T-helper 1 cell treated with Interleukin-12 subunit alpha and Interleukin-12 subunit beta and Interleukin-4 antibody, amounts not matched to agents 30 μg/mL and 1 μg/mL, for 36 hours (primary cell): ENCODE data around the gene PRSS12.
"Not testable (repeated sequence)": the region's sequence is repeated elsewhere in the genome, so short reads cannot be mapped to it uniquely, and the experiment has no call there.

Experiments used
- H3K27ac Mint-ChIP-seq: one replicate; pipeline ENCODE4 v1.8.0; 2021; ENCODE audit warnings: mild to moderate bottlenecking, mixed read lengths
- H3K27me3 Mint-ChIP-seq: one replicate; pipeline ENCODE4 v1.8.0; 2021; ENCODE audit warnings: low read depth, mixed read lengths
- H3K36me3 Mint-ChIP-seq: one replicate; pipeline ENCODE4 v1.8.0; 2021; ENCODE audit warnings: low read depth, mixed read lengths
- H3K4me1 Mint-ChIP-seq: one replicate; pipeline ENCODE4 v1.8.0; 2021; ENCODE audit warnings: low read depth, mixed read lengths
- H3K4me3 Mint-ChIP-seq: one replicate; pipeline ENCODE4 v1.8.0; 2021; ENCODE audit warnings: mild to moderate bottlenecking, moderate library complexity, mixed read lengths
- H3K9me3 Mint-ChIP-seq: one replicate; pipeline ENCODE4 v1.8.0; 2021; ENCODE audit warnings: mixed read lengths

PRSS12 gene, protein sequence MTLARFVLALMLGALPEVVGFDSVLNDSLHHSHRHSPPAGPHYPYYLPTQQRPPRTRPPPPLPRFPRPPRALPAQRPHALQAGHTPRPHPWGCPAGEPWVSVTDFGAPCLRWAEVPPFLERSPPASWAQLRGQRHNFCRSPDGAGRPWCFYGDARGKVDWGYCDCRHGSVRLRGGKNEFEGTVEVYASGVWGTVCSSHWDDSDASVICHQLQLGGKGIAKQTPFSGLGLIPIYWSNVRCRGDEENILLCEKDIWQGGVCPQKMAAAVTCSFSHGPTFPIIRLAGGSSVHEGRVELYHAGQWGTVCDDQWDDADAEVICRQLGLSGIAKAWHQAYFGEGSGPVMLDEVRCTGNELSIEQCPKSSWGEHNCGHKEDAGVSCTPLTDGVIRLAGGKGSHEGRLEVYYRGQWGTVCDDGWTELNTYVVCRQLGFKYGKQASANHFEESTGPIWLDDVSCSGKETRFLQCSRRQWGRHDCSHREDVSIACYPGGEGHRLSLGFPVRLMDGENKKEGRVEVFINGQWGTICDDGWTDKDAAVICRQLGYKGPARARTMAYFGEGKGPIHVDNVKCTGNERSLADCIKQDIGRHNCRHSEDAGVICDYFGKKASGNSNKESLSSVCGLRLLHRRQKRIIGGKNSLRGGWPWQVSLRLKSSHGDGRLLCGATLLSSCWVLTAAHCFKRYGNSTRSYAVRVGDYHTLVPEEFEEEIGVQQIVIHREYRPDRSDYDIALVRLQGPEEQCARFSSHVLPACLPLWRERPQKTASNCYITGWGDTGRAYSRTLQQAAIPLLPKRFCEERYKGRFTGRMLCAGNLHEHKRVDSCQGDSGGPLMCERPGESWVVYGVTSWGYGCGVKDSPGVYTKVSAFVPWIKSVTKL

DNA sequence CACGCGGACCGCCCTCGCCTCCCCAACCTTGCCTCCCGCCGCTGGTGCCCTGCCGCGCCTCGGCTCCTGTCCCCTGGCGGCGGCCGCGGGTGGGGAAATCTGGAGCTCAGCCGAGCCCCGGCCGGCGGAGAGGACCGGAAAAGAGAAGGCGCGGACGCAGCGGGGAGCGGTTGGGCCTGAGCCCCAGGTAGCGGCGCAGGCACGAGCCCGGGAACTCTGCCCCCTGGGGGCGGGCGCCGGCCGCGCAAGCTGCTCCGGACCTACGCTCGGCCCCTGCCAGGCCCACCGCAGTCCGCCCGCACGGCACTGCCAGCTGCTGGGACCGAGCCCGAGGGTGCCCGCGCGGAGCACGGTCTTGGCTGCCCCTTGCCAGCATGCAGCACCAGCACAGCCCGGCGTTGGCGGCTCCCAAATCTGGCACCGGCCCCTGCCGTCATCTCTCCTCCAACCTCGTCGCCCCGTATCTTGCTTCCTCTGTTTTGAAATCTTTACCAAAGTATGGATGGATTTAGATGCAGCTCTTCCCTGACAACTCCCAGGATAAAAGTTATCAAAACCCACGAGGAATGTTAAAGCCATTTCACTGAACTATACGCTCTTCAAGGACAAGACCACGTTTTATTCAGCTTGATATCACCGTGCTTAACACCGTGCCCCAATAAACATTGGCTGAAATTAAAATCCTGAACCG, at the start of gene PRSS12:
TSS of gene PRSS12 (minus strand) at position 161 of the 691 bp plus-strand sequence. CDS start 283 bp downstream, outside the sequence.
- Mint-ChIP-seq H3K27me3 (peaks cover 73% of the 10 kb centered on the region), H3K4me3 (peak within 1 kb of the TSS; percentile 83), H3K9me3 (no peaks in the 10 kb centered on the region), H3K27ac (no peak within 1 kb of the TSS), H3K36me3 (no peaks in the 10 kb centered on the region), H3K4me1 (peaks cover 10% of the 10 kb centered on the region)

DNA sequence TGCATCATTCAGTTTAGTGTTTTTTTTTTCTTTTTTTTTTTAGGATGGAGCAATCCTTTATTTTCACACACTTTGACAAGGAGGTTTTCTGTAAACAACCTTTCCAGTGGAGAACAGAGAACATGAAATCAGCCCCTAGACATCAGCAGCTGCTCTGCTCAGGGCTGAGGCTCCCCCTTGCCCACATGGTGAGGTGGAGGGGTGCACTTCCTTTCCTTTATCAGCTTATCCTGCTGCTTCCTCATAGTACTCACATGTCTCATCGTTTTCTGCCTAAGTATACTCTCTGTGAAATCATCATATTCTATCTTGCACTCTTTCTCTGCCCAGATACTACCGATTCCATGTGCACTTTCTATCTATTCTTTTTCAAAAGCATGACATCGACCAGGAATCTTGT, 47.6 kb upstream of the PRSS12 start:
- Mint-ChIP-seq H3K9me3 (no peaks in the 10 kb centered on the region), H3K27me3 (peaks cover 11% of the 10 kb centered on the region), H3K4me3 (no peak overlapping the region), H3K27ac (no peak overlapping the region), H3K4me1 (peaks cover 4% of the 10 kb centered on the region), H3K36me3 (no peaks in the 10 kb centered on the region)

DNA sequence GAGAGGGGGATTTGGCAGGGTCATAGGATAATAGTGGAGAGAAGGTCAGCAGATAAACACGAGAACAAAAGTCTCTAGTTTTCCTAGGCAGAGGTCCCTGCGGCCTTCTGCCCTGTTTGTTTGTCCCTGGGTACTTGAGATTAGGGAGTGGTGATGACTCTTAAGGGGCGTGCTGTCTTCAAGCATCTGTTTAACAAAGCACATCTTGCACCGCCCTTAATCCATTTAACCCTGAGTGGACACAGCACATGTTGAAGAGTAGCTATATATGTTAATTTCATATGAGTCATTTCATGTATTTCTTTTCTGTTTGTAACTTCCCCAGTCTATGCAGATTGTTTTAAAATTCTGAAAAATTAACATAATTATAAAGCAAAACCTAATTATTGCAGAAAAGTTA, 47.1 kb upstream of the PRSS12 start:
- H3K36me3 Mint-ChIP-seq, H3K27me3 Mint-ChIP-seq, H3K4me3 Mint-ChIP-seq, H3K9me3 Mint-ChIP-seq, H3K4me1 Mint-ChIP-seq, H3K27ac Mint-ChIP-seq: not testable (repeated sequence)

DNA sequence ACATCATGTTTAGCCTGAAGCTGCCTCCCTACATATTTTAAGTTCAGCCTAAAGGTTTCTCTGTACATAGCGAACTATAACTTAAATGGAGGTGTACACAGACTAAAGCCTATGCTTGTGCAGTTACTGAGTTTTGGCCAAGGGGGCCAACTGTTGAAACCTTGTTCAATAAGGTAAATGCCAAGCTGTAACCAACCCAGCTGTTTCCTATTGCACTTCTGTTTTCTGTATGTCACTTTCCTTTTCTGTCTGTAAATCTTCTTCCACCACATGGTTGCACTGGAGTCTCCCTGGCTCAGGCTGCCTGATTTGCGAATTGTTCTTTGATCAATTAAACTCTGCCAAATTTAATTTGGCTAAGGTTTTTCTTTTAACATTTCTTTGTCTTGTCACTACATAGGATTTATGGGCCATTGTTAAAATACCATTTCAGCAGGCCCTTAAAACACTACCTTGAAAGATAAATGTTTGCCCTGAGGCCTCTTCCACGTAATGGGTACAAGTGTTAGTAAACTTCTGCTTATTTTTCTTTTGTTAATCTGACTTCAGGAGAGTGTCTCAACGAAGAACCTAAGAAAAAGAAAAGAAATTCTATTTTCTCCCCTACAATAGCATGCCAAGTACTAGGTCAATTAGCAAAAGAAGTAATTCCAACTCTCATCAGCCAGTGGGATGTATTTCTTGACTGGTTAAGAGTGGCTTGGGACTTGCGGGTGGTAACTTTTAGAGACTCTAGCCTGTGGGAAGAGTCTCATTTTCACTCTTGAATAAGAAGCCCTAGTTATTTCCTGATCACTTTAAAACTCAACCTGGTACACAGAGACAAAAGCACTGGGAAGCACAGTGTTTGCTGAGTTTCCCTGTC, 45.7 kb upstream of the PRSS12 start:
- H3K4me1 Mint-ChIP-seq = peaks cover 4% of the 10 kb centered on the region
- peaks cover 7% of the 10 kb centered on the region for H3K27me3 Mint-ChIP-seq
- H3K27ac Mint-ChIP-seq = no peak overlapping the region
- no peaks in the 10 kb centered on the region for H3K36me3 Mint-ChIP-seq
- no peak overlapping the region for H3K4me3 Mint-ChIP-seq
- no peaks in the 10 kb centered on the region for H3K9me3 Mint-ChIP-seq

DNA sequence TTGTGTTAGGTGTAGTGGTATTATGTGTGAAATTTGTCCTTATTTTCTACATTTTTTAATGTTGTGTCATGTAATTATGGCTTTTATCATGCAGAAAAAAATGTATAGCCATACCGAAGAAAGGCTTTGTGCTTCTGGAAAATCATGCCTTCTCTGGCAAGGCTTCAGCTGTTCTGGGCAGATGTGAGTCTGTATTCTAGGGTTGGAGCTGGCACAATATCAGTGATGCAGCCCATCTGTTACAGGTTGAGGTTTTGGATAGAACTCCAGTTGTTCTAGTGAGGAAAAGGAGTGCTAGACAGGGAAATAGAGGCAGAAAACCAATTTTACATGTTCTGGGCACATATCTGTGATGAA, 44.8 kb upstream of the PRSS12 start:
- H3K27ac Mint-ChIP-seq = no peak overlapping the region
- no peaks in the 10 kb centered on the region for H3K36me3 Mint-ChIP-seq
- H3K4me1 Mint-ChIP-seq = peaks cover 4% of the 10 kb centered on the region
- peaks cover 7% of the 10 kb centered on the region for H3K27me3 Mint-ChIP-seq
- H3K9me3 Mint-ChIP-seq = peaks cover 3% of the 10 kb centered on the region
- H3K4me3 Mint-ChIP-seq = no peak overlapping the region

DNA sequence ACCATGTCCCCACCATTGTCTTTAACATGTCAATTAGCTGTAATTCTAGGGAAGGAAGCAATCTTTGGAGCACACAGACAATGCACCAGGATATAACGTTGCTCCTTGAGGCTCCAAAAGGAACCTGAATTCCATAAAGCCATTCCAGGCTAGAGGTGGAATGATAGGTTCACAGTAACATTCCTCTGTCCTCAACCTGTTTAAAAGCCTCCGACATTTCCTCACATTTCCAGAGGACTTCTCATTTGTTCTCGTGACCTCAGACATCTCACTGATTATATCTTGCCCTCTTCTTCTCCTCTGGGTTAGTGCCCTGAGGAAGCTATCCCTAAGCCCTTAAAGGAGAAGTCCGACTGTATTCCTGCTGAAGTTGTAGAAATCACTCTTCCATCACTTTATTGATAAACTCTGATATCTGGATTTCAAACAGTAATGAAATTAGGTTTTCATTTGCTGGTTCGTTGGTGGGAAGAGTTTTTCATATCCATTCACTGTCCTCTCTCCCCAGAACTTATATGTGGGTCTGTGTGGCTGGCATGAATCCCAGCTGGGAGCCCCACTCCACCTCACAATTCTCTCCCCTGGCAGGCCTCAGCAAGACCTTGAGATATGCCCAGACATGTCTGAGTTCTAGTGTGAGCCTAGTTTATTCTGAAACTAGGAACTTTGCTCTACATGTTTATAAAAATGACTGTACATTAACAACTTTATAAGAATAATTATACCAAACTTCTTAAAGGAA, 44.2 kb upstream of the PRSS12 start:
- peaks cover 3% of the 10 kb centered on the region for H3K9me3 Mint-ChIP-seq

DNA sequence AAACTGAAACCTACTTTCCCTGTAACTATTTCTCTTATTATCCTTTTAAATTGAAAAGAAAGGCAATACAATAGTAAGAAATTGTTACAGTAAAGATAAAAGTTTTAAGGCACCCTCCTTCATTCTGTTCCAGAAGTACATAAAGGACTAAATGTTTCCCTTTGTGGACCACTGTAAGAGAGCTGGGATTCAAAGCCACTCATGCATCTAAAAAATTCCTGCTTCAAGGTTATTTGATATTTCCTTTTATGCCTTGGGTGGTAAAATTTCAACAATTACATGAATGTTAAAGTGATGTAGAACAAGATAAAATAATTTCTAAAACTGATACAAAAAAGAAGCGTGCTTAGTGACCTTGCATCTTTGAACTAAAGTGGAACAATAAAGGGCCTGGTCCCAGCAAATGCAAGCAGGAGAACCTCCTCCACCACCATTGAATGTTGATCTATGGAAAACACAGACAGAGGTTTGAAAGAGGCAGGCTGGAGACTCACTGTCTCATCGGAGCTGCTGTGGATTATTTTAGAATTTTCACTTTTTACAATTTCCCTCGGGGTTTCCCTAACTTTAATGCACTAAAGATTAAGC, 42.3 kb upstream of the PRSS12 start:
- no peak overlapping the region for H3K4me3 Mint-ChIP-seq
- H3K9me3 Mint-ChIP-seq = peaks cover 3% of the 10 kb centered on the region
- no peaks in the 10 kb centered on the region for H3K36me3 Mint-ChIP-seq
- H3K4me1 Mint-ChIP-seq = peaks cover 4% of the 10 kb centered on the region
- H3K27ac Mint-ChIP-seq = no peak overlapping the region
- no peaks in the 10 kb centered on the region for H3K27me3 Mint-ChIP-seq

More for the DNA sequence above, 44.2 kb upstream of the PRSS12 start:
- peaks cover 3% of the 10 kb centered on the region for H3K27me3 Mint-ChIP-seq
- H3K4me1 Mint-ChIP-seq = peaks cover 4% of the 10 kb centered on the region
- H3K4me3 Mint-ChIP-seq = no peak overlapping the region
- H3K36me3 Mint-ChIP-seq = no peaks in the 10 kb centered on the region
- H3K27ac Mint-ChIP-seq = no peak overlapping the region

DNA sequence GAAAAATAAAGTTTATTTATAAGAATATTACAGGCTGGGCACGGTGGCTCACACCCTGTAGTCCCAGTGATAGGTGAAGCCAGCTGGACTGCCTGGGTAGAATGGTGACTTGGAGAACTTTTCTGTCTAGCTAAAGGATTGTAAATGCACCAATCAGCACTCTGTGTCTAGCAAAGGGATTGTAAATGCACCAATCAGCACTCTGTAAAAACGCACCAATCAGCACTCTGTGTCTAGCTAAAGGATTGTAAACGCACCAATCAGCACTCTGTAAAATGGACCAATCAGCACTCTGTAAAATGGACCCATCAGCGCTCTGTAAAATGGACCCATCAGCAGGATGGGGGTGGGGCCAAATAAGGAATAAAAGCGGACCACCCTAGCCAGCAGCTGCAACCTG, 39.7 kb upstream of the PRSS12 start:
- not testable (repeated sequence) for H3K27ac Mint-ChIP-seq, H3K4me3 Mint-ChIP-seq

DNA sequence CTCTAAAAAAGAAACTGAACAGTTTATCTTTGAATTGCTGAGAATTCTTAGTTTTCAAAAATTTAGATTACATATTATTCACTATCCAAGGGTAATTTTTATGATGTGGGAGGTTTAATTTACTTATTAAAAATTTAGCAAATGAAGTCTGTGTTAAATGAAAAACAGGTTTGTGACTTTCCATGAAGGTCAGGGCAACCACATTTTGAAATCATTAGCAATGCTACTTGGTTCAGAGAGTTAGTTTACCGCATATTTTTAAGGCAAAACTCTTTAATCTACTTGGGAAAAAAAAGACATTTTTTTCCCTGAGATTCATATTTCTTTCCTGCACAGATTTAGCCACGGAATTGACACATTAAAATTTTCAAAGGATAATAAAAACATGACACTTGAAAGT, 37.3 kb upstream of the PRSS12 start:
- H3K27me3 Mint-ChIP-seq = no peaks in the 10 kb centered on the region
- peaks cover 3% of the 10 kb centered on the region for H3K9me3 Mint-ChIP-seq
- H3K4me3 Mint-ChIP-seq = no peak overlapping the region
- H3K27ac Mint-ChIP-seq = no peak overlapping the region
- H3K36me3 Mint-ChIP-seq = peaks cover 1% of the 10 kb centered on the region
- H3K4me1 Mint-ChIP-seq = no peaks in the 10 kb centered on the region

More for the DNA sequence above, 39.7 kb upstream of the PRSS12 start:
- not testable (repeated sequence) for H3K9me3 Mint-ChIP-seq, H3K36me3 Mint-ChIP-seq, H3K27me3 Mint-ChIP-seq, H3K4me1 Mint-ChIP-seq

DNA sequence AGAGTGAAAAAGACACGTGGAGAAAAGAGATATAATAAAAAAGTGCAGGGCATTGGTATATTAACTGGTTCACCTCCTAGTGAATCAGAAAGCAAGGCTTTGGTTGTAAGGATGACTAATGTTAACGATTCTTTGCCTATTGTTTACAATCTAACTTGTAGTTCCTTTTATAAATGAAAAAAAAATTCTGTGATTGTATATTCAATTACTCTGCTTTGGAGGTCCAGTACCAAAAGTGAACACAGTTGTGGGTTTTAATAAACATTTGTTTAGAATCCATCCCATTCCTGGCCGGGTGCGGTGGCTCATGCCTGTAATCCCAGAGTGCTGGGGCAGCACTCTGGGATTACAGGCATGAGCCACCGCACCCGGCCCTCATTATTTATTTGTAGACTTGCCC, 36.9 kb upstream of the PRSS12 start:
- peaks cover 1% of the 10 kb centered on the region for H3K36me3 Mint-ChIP-seq

DNA sequence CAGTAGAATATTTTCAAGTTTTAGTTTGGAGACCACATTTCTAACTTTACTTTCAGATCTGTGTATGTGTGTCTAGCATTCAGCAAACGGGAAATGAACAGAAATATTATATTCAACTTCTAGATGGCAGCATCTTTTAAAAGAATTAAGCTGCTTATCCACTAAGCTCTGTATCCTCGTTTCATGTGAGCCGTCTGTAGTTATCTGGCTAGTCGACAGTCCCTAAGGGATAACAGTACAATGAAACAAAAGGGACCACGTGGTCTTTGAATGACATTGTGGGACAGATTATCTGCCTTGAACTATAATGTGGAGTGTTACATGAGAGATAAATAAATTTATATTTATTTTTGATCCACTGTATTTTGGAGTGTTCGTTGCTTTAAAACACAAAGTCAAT, 35.8 kb upstream of the PRSS12 start:
- H3K36me3 Mint-ChIP-seq = peaks cover 1% of the 10 kb centered on the region
- H3K4me1 Mint-ChIP-seq = no peaks in the 10 kb centered on the region
- no peaks in the 10 kb centered on the region for H3K27me3 Mint-ChIP-seq
- no peak overlapping the region for H3K27ac Mint-ChIP-seq
- H3K9me3 Mint-ChIP-seq = peaks cover 3% of the 10 kb centered on the region
- H3K4me3 Mint-ChIP-seq = no peak overlapping the region

More for the DNA sequence above, 36.9 kb upstream of the PRSS12 start:
- Mint-ChIP-seq H3K9me3 (peaks cover 3% of the 10 kb centered on the region), H3K4me1 (no peaks in the 10 kb centered on the region), H3K27ac (no peak overlapping the region), H3K27me3 (no peaks in the 10 kb centered on the region), H3K4me3 (no peak overlapping the region)

DNA sequence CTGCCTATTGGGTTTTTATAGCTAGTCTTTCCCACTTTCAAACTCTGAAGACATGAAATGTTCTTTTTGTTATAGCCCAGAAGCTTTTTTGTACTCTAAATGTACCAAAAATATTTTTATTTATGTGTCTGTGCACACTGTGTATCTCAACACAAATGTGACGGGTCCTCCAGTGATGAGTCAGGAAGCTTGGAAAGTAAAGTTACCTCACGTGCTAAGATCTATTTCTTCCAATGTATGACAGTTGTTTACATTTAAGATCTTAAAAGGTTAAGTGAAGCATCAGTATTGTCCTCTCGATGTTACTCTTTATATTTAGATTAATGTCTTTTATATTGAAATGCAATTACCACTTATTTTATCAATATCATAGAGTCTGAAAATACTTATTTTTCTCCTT, 29.1 kb upstream of the PRSS12 start:
- Mint-ChIP-seq H3K27ac (no peak overlapping the region), H3K36me3 (peaks cover 1% of the 10 kb centered on the region), H3K4me1 (no peaks in the 10 kb centered on the region), H3K27me3 (no peaks in the 10 kb centered on the region), H3K9me3 (no peaks in the 10 kb centered on the region), H3K4me3 (no peak overlapping the region)

DNA sequence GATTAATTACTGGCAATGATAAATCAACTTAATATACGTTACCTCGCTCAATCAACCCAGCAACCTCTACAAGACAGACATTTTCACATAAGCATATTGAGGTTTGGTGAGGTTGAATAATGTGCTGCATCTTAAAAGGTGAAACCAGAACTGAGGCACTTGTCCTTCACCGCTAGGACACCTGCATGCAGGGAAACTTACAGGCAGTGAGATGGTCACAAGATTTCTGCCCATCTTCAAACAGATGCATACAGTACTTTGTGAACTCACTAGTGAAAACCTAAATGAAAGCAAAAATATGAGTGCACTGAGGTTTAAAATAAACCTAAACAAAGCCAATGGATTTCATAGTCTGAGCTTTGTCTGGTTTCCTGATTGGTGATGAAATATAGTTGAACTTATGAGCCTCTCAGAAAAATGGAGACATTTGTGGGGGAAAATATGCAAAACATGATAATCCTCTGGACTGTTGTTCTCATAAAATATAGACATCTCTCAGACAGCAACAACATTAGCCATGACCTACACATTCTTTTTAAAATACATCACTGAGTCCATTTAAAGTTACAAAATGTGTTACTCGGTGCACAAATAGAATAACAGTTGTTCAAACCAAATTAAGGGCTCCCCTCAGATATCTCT, 20.9 kb upstream of the PRSS12 start:
- Mint-ChIP-seq H3K27me3 (no peaks in the 10 kb centered on the region), H3K27ac (no peak overlapping the region), H3K4me1 (peaks cover 1% of the 10 kb centered on the region), H3K4me3 (no peak overlapping the region), H3K36me3 (no peaks in the 10 kb centered on the region), H3K9me3 (no peaks in the 10 kb centered on the region)
